SK-N-SH (cell line): ENCODE measurements around the gene ZBTB34. TPM values are rescaled to one million over a fixed set of nuclear protein-coding genes. Genes with fewer than 3 reads are reported as not detected.

ENCODE experiments used
- CTCF ChIA-PET: fragments of 300-600, 350-600 bp; formaldehyde crosslinking; extraction: SDS; loops from one replicate; lab custom pipeline; 2021; lab: Yijun Ruan, JAX
- POLR2A ChIA-PET: fragments of 350-600 bp; sonication (Branson Sonifier 250); formaldehyde crosslinking; extraction: SDS; loops from one replicate; lab custom pipeline; 2020; ENCODE audit warnings: antibody characterized with exemption, inconsistent platforms; lab: Yijun Ruan, JAX
- DNase-seq: peaks from one replicate; pipeline ENCODE4 v3.0.0; 2012
- H2AFZ ChIP-seq: fragments of 200-600 bp; sonication (generic); 2 replicates; pipeline ENCODE4 v1.8.1; 2016; ENCODE audit warnings: antibody characterized with exemption, mild to moderate bottlenecking, low read depth
- H3F3A ChIP-seq: fragments of 200-600 bp; sonication (generic); replicated peaks from 2 replicates; pipeline ENCODE3; 2016; ENCODE audit warnings: antibody characterized with exemption, mild to moderate bottlenecking; ENCODE audit not compliant: insufficient read depth
- H3K27ac ChIP-seq, 2 experiments: fragments of 200-500 bp in 1 of 2; fragments of 200-600 bp in 1 of 2; sonication (Bioruptor generic) in 1 of 2; sonication (generic), shearing (Covaris generic) in 1 of 2; 2 replicates each; pipeline versions ENCODE4 v1.5.1 to v1.6.1; 2014 to 2016; ENCODE audit warnings: low read depth in 2 of 2, inconsistent platforms in 1 of 2, low read length in 1 of 2, mild to moderate bottlenecking in 1 of 2, mixed read lengths in 1 of 2
- H3K27me3 ChIP-seq: fragments of 200-600 bp; sonication (generic), shearing (Covaris generic); 2 replicates; pipeline ENCODE4 v1.6.1; 2016; ENCODE audit warnings: mixed run types; ENCODE audit not compliant: insufficient read depth
- H3K36me3 ChIP-seq, 2 experiments: fragments of 200-500 bp in 1 of 2; fragments of 200-600 bp in 1 of 2; sonication (Bioruptor generic) in 1 of 2; sonication (generic) in 1 of 2; replicated peaks in 1 of 2; 2 replicates each; pipeline versions ENCODE3 to v1.5.1; 2014 to 2016; ENCODE audit warnings: low read length in 1 of 2, mild to moderate bottlenecking in 1 of 2; ENCODE audit not compliant: insufficient read depth in 2 of 2, control insufficient read depth in 1 of 2
- H3K4me1 ChIP-seq, 2 experiments: fragments of 200-500 bp in 1 of 2; fragments of 200-600 bp in 1 of 2; sonication (Bioruptor generic) in 1 of 2; sonication (generic), shearing (Covaris generic) in 1 of 2; 2 replicates each; pipeline versions ENCODE4 v1.5.1 to v1.6.1; 2014 to 2016; ENCODE audit warnings: low read depth in 1 of 2, low read length in 1 of 2, mixed run types in 1 of 2; ENCODE audit not compliant: insufficient read depth in 2 of 2, control insufficient read depth in 1 of 2
- H3K4me2 ChIP-seq: fragments of 200-600 bp; sonication (generic), shearing (Covaris generic); 2 replicates; pipeline ENCODE4 v1.6.1; 2017; ENCODE audit warnings: mixed run types
- H3K4me3 ChIP-seq, 2 experiments: fragments of 200-500 bp in 1 of 2; fragments of 200-600 bp in 1 of 2; sonication (Bioruptor generic) in 1 of 2; sonication (generic), shearing (Covaris generic) in 1 of 2; 2 replicates each; pipeline versions ENCODE4 v1.5.1 to v1.8.1; 2014 to 2016; ENCODE audit warnings: low read depth in 2 of 2, inconsistent platforms in 1 of 2, low read length in 1 of 2, mild to moderate bottlenecking in 1 of 2, mixed read lengths in 1 of 2, moderate library complexity in 1 of 2
- H3K79me2 ChIP-seq: fragments of 200-600 bp; sonication (generic); 2 replicates; pipeline ENCODE4 v1.8.1; 2017; ENCODE audit warnings: mild to moderate bottlenecking; ENCODE audit not compliant: insufficient read depth
- H3K9ac ChIP-seq: fragments of 200-600 bp; sonication (generic); 2 replicates; pipeline ENCODE4 v1.6.1; 2017; ENCODE audit warnings: mixed run types
- H3K9me2 ChIP-seq: fragments of 200-600 bp; sonication (generic); 2 replicates; pipeline ENCODE4 v1.6.1; 2017; ENCODE audit warnings: mixed run types
- H3K9me3 ChIP-seq: fragments of 200-600 bp; sonication (generic); 2 replicates; pipeline ENCODE4 v1.6.1; 2017; ENCODE audit warnings: mixed run types, mild to moderate bottlenecking, moderate library complexity
- H4K20me1 ChIP-seq: fragments of 200-600 bp; sonication (generic); 2 replicates; pipeline ENCODE4 v1.6.1; 2017; ENCODE audit warnings: mild to moderate bottlenecking, mixed run types; ENCODE audit not compliant: insufficient read depth
- CHD2 ChIP-seq: fragments of 150-350 bp; IDR thresholded peaks from 2 replicates; pipeline ENCODE4 v1.6.1; 2018; ENCODE audit warnings: low read length; ENCODE audit not compliant: partially characterized antibody
- ELF1 ChIP-seq: IDR thresholded peaks from 2 replicates; pipeline ENCODE4 v1.4.0; 2012
- EP300 ChIP-seq, 2 experiments: IDR thresholded peaks; 2 replicates each; pipeline versions ENCODE4 v1.4.0 to v1.6.1; 2012; ENCODE audit warnings: borderline replicate concordance in 1 of 2, low read depth in 1 of 2, low read length in 1 of 2
- FOSL2 ChIP-seq: IDR thresholded peaks from 2 replicates; pipeline ENCODE4 v1.4.0; 2012; ENCODE audit warnings: low read depth, mild to moderate bottlenecking, moderate library complexity, borderline replicate concordance
- FOXM1 ChIP-seq: IDR thresholded peaks from 2 replicates; pipeline ENCODE4 v1.4.0; 2012; ENCODE audit warnings: low read depth, mild to moderate bottlenecking
- GABPA ChIP-seq: IDR thresholded peaks from 2 replicates; pipeline ENCODE4 v1.4.0; 2012; ENCODE audit warnings: low read depth, mild to moderate bottlenecking
- MEF2A ChIP-seq: IDR thresholded peaks from 2 replicates; pipeline ENCODE4 v1.4.0; 2012; ENCODE audit warnings: low read depth, borderline replicate concordance
- MXI1 ChIP-seq: IDR thresholded peaks from 2 replicates; pipeline ENCODE4 v1.6.1; 2012; ENCODE audit warnings: mild to moderate bottlenecking, low read depth, low read length, improper control_type of control experiment
- NRF1 ChIP-seq: IDR thresholded peaks from 2 replicates; pipeline ENCODE4 v1.6.1; 2012; ENCODE audit warnings: low read depth, mild to moderate bottlenecking, low read length
- PBX3 ChIP-seq: IDR thresholded peaks from 2 replicates; pipeline ENCODE4; 2012
- RFX5 ChIP-seq: IDR thresholded peaks from 2 replicates; pipeline ENCODE4 v1.6.1; 2012; ENCODE audit warnings: mild to moderate bottlenecking, improper control_type of control experiment, low read length
- RXRA ChIP-seq: IDR thresholded peaks from 2 replicates; pipeline ENCODE4 v1.4.0; 2012; ENCODE audit warnings: low read depth, mild to moderate bottlenecking, borderline replicate concordance
- SIN3A ChIP-seq: IDR thresholded peaks from 2 replicates; pipeline ENCODE4 v1.6.1; 2012; ENCODE audit warnings: low read depth, mild to moderate bottlenecking, low read length, moderate library complexity, borderline replicate concordance
- SMC3 ChIP-seq: IDR thresholded peaks from 2 replicates; pipeline ENCODE4 v1.6.1; 2012; ENCODE audit warnings: low read depth, low read length, improper control_type of control experiment
- USF2 ChIP-seq: fragments of 150-350 bp; IDR thresholded peaks from 2 replicates; pipeline ENCODE4 v1.6.1; 2017; ENCODE audit warnings: antibody characterized with exemption, low read length, low read depth, borderline replicate concordance
- ZBTB33 ChIP-seq: IDR thresholded peaks from 2 replicates; pipeline ENCODE4 v1.4.0; 2012; ENCODE audit warnings: low read depth, borderline replicate concordance
- WGBS: methylation state at CpG from one replicate; pipeline ENCODE4 v1.1.6; 2017; ENCODE audit warnings: low lambda C conversion rate; 5-methylcytosine and 5-hydroxymethylcytosine counted together
- polyA plus RNA-seq, 3 experiments: library from polyadenylated mRNA; depleted of rRNA; stranded (reverse); fragments of >200 nt; gene quantifications; 2 replicates each; pipeline ENCODE4 v1.2.3, GENCODE V29; 2012

The ZBTB34 gene
- polyA plus RNA-seq, 1 of the 3 experiments (the other 2 are of a cell fraction), result 2.9 TPM

DNA sequence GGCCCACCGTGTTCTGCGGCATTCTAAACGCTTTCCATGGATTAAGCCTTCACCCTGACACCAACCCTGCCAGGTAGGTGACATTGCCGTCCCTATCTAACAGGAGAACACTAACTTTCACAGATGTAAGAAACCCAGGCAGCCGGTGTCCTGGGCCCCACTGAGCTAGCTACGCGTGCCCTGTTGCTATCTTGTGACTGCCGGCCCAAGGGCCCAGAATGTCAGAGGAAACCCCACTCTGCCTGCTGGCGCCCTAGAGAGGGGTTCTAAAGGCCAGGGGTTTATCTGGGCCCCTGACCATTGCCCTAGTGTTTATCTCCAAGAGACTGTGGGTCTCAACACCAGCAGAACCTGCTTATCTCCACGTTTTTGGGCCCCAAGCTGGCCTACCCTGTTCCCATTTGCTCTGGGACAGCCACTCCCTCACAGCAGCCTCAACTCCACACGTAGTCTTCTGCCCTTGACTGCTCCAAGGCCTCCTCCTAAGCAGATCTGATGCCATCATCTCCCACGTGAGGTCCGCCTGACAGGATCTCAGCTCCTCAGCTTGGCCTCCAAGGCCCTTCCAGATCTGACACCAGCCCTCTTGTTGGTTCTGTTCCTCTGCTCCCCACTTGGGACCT lies 18.1 kb upstream of the ZBTB34 start:
- H3K27ac ChIP-seq, result no peak overlapping the region
- ChIA-PET POLR2A (interaction anchor here (1.0 kb wide), 1 partner anchor 17 kb away, joined by 6 read pairs; no protein-coding TSS in a partner anchor), CTCF (interaction anchor here (2.7 kb wide), 1 partner anchor 17 kb away, joined by 9 read pairs; the partner anchor contains the start of gene ZBTB34)
- H3F3A ChIP-seq, result peaks cover 24% of the 10 kb centered on the region
- H3K4me3 ChIP-seq, result no peak overlapping the region
- no peaks in the 10 kb centered on the region for H3K27me3 ChIP-seq
- H3K9ac ChIP-seq, result no peak overlapping the region
- H4K20me1 ChIP-seq, result peaks cover 20% of the 10 kb centered on the region
- no peak overlapping the region for H2AFZ ChIP-seq
- DNase-seq, result no peak
- peaks cover 0 to 12% of the 10 kb centered on the region in 2 experiments for H3K36me3 ChIP-seq
- peaks cover 9% of the 10 kb centered on the region for H3K79me2 ChIP-seq
- TF ChIP-seq GABPA (no peak), EP300 (IDR thresholded peaks at IDR 0.05; ENCODE audit: borderline replicate concordance in 1 of 2, low read depth in 1 of 2, low read length in 1 of 2) (no peak), MXI1 (no peak), FOXM1 (no peak), FOSL2 (no peak), RXRA (no peak), ELF1 (no peak), NRF1 (no peak), USF2 (no peak), ZBTB33 (no peak), CHD2 (no peak), MEF2A (no peak), SMC3 (no peak), RFX5 (no peak), PBX3 (no peak), SIN3A (no peak)
- WGBS, result 96% methylated on average over 10 of the region's 13 CpGs
- H3K4me2 ChIP-seq, result no peak overlapping the region
- no peaks in the 10 kb centered on the region for H3K9me2 ChIP-seq
- H3K9me3 ChIP-seq, result no peaks in the 10 kb centered on the region
- H3K4me1 ChIP-seq, result peaks cover 0 to 11% of the 10 kb centered on the region in 2 experiments; a peak in 1 of 4 replicates
